HG03558 (cell line): ENCODE results near the gene PAK1IP1.
A peak's percentile ranks its signal among the peaks of the same experiment; 100 is the strongest.
"Not testable (repeated sequence)": the region's sequence is repeated elsewhere in the genome, so short reads cannot be mapped to it uniquely, and the experiment has no call there.

ENCODE experiments used
- ATAC-seq: cut with Tn5 transposase; IDR thresholded peaks from one replicate; pipeline ENCODE4 v1.9.1; 2021; ENCODE audit warnings: moderate number of reproducible peaks; ENCODE audit not compliant: unreplicated experiment; ENCODE audit errors: extremely low read depth

Gene PAK1IP1

GRCh38 chr6:10690651-10691445 is 3.9 kb upstream of the PAK1IP1 start:
- no peak for ATAC-seq

DNA sequence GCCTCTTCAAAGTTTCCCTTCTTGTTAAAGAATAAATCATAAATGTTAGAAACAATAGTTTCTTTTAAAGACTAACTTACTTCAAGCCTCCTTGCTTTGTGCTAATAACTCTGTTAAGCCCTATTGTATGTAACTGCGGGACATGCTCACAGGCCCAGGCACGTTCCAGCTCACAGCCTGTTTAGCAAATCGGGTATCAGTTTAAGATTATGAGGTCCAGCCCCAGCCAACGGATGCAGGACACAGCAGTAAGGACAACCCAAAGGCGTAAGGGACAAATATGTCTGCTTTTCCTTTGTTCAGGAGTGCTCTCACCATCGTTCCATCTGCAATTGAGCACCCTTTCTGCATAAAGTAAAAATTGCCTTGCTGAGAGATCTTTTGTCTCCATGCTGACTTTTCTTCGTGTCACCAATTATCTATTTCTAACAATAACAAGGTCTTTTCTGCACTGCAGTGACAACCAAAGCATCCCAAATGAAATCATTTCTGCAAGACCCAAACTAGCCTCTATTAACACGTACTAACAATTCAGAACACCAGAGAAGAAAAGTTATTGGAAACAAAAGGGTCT is 1.7 kb upstream of the PAK1IP1 start:
- ATAC-seq = no peak

DNA sequence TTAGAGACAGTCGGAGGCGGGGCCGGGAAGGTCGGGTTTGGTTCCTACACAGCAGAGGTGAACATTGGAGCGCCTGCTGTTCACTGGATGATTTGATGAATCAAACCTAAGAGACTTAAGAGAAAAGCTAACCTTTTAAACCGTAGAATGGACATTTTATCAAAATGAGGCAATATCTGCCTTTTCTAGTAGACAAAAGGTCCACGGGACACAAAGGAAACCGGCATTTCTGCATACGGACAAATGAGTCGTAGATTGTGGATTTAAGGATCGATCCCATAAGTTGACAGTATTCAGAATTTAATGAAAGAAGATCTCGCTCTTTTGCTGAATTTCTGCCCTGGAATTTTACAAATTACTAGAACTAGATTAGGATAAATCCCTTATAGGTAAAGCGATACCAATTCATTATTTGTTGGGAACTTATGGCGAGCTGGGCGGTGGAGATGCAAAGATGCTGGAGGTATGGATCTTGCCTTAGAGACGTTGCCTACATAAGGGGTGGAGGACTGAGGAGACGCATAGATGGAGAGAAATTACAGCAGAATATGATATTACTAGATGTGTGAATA is 400 bp downstream of the PAK1IP1 start:
- ATAC-seq = no peak

GRCh38 chr6:10696655-10697054 is 1.9 kb downstream of the PAK1IP1 start:
- no peak for ATAC-seq

- no peak for ATAC-seq
These were observed 19.2 kb downstream of the PAK1IP1 start for GRCh38 chr6:10713962-10714361.

GRCh38 chr6:10719296-10719963 is 24.7 kb downstream of the PAK1IP1 start:
- no peak for ATAC-seq

GRCh38 chr6:10719964-10720264 is 25.1 kb downstream of the PAK1IP1 start:
- no peak for ATAC-seq

GRCh38 chr6:10720265-10720959 is 25.6 kb downstream of the PAK1IP1 start:
- ATAC-seq = no peak

- ATAC-seq = not testable (repeated sequence)
These were observed 26.4 kb downstream of the PAK1IP1 start for GRCh38 chr6:10720960-10721849.

- ATAC-seq = no peak
These were observed 27.2 kb downstream of the PAK1IP1 start for GRCh38 chr6:10721850-10722569.

DNA sequence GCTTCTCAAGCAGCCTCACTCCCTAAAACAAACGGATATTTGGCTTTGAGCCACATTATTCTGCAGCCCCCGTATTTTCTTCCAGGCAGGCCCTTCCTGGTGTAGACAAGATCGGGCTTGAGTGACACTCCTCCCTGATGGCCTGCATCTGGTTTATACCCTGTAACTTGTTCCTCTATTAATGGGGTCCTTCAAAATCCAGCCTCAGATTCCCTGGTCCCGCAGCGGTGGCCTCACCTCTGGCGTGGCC is 27.7 kb downstream of the PAK1IP1 start:
- ATAC-seq = no peak

GRCh38 chr6:10722820-10723566 is 28.2 kb downstream of the PAK1IP1 start, which contains the start of gene TMEM14C:
Gene TMEM14C (plus strand): TSS chr6:10723070. CDS start chr6:10724614, 1,544 bp downstream.
- ATAC-seq = peak; percentile 93

DNA sequence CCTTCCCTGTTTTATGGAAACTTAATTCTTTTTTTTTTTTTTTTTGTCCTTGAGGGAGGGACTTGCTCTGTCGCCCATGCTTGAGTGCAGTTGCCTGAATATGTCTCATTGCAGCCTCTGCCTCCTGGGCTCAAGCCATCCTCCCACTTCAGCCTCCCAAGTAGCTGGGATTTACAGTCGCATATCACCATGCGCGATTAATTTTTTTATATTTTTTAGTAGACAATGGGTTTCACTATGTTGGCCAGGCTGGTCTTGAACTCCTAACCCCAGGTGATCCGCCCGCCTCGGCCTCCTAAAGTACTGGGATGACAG is 28.8 kb downstream of the PAK1IP1 start:
- ATAC-seq = no peak

GRCh38 chr6:10725044-10725443 is 30.3 kb downstream of the PAK1IP1 start:
- ATAC-seq = no peak

- no peak for ATAC-seq
These were observed 30.9 kb downstream of the PAK1IP1 start for GRCh38 chr6:10725716-10726115.

GRCh38 chr6:10730254-10730653 is 35.5 kb downstream of the PAK1IP1 start:
- ATAC-seq = no peak

DNA sequence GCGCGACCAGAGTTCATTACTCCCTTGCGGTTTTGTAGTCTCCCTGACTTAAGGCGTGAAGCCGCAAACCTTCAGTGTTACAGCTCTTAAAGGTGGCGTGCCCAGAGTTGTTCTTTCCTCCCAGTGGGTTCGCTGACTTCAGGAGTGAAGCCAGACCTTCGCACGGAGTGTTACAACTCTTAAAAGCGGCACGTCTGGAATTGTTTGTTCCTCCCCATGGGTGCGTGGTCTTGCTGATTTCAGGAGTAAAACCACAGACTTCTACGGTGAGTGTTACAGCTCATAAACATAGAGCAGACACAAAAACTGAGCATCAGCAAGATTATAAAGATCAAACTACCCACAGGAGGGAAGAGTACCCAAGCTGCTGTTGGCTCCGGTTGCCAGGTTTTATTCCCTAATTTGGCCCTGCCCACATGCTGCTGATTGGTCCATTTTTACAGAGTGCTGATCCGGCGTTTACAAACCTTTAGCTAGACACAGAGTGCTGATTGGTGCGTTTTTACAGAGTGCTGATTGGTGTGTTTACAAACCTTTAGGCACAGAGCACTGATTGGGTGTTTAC is 38.5 kb downstream of the PAK1IP1 start:
- ATAC-seq = no peak

GRCh38 chr6:10733863-10734262 is 39.1 kb downstream of the PAK1IP1 start:
- ATAC-seq = no peak
